BLaER1 (cell line): ENCODE measurements around the gene SMIM28.
"Not testable (repeated sequence)": the region's sequence is repeated elsewhere in the genome, so short reads cannot be mapped to it uniquely, and the experiment has no call there.

Experiments
- H3K27ac ChIP-seq: shearing (Covaris generic); formaldehyde crosslinking; 2 replicates; pipeline ENCODE4 v1.8.1; 2022
- H3K27me3 ChIP-seq: shearing (Covaris generic); formaldehyde crosslinking; 2 replicates; pipeline ENCODE4 v1.8.1; 2022
- H3K36me3 ChIP-seq: shearing (Covaris generic); formaldehyde crosslinking; 2 replicates; pipeline ENCODE4 v1.8.1; 2022
- H3K4me1 ChIP-seq: shearing (Covaris generic); formaldehyde crosslinking; 2 replicates; pipeline ENCODE4 v1.8.1; 2022
- H3K4me2 ChIP-seq: shearing (Covaris generic); formaldehyde crosslinking; 2 replicates; pipeline ENCODE4 v1.8.1; 2022
- H3K4me3 ChIP-seq: shearing (Covaris generic); formaldehyde crosslinking; 2 replicates; pipeline ENCODE4 v1.8.1; 2022
- H3K9ac ChIP-seq: shearing (Covaris generic); formaldehyde crosslinking; 2 replicates; pipeline ENCODE4 v1.8.1; 2022
- H3K9me3 ChIP-seq: shearing (Covaris generic); formaldehyde crosslinking; 2 replicates; pipeline ENCODE4 v1.8.1; 2022
- H4K20me1 ChIP-seq: shearing (Covaris generic); formaldehyde crosslinking; 2 replicates; pipeline ENCODE4 v1.8.1; 2022
- Cebpa-rat ChIP-seq: shearing (Covaris generic); IDR thresholded peaks from 2 replicates; pipeline ENCODE4 v1.8.1; 2022

Gene SMIM28

DNA sequence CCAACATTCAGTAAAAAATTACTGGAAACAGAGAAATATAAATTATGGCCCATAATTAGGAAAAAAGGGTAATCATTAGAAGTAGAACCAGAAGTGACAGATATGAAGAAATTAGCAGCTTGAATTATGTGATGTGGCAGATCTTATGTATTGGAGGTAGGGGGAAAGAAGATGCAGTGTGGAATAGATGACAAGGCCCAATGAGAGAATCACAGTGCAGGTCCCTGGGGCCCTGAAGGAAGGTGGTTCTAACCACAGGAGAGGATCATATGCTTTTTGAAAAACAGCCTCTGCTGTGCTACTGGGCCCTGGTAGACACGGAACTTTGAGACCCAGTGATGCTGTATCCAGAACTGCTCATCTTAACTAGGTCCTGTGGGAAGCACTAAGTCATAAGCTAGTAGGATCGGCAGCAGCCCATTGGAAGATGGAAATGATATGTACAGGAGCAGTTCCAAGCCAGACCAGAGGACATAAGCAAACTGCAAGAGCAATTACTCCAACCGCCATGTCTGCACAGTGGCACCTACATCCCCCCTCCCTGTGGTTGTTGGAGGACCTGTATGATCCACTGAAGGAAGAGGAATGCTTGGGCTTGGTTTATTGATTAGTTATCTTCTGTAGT lies 40.5 kb downstream of the SMIM28 start:
- no peak for TF ChIP-seq Cebpa-rat
- Histone ChIP-seq H3K4me2 (no peak overlapping the region), H3K36me3 (peaks cover 84% of the 10 kb centered on the region), H3K4me1 (no peaks in the 10 kb centered on the region), H3K9ac (no peak overlapping the region), H3K9me3 (peaks cover 7% of the 10 kb centered on the region; the same call in 1 of the 2 replicates), H3K27ac (no peak overlapping the region), H3K4me3 (no peak overlapping the region), H3K27me3 (no peaks in the 10 kb centered on the region), H4K20me1 (no peaks in the 10 kb centered on the region)

DNA sequence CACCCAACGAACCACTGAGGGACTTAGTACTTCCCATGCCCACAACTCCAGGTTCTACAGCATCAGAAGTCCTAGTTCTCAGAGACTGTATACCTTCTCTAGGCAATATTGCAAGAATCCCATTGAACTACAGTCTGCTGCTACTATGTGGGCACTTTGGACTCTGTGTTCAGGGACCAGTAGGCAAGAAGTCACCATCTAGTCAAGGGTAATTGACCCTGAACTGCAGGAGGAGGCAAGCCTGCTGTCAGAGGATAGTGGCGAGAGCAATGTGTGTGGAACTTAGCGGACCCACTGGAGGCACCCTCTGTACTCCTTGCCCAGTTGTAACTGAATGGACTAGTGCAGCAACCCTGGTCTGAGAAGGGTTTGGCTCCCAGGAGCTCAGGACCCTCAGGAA lies 42.1 kb downstream of the SMIM28 start:
- no peaks in the 10 kb centered on the region for H3K4me1 ChIP-seq
- no peak overlapping the region for H3K27ac ChIP-seq
- H4K20me1 ChIP-seq, result no peaks in the 10 kb centered on the region
- H3K36me3 ChIP-seq, result peaks cover 84% of the 10 kb centered on the region
- H3K9ac ChIP-seq, result no peak overlapping the region
- peaks cover 7% of the 10 kb centered on the region; the same call in 1 of the 2 replicates for H3K9me3 ChIP-seq
- H3K27me3 ChIP-seq, result no peaks in the 10 kb centered on the region
- no peak for TF ChIP-seq Cebpa-rat
- no peak overlapping the region for H3K4me3 ChIP-seq
- H3K4me2 ChIP-seq, result no peak overlapping the region

DNA sequence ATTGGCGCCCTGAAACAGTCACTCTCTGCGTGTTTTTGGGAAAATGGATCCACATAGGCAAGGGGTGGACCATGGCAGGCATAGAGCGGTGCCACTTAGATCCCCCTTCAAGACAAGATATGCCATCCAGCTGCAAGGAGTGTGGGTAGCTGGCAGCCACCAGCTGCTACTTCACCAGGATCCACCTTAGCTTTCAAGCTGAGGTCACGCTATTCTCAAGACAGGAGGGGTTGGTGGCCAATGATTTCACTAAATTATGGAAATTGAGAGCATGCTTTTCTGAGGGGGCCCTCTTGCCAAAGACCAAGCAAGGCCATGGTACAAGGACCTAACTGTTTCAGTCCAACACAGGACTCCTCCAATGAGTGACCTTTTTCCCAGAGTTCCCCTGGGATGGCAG lies 42.7 kb downstream of the SMIM28 start:
- Histone ChIP-seq H4K20me1 (no peaks in the 10 kb centered on the region), H3K9ac (no peak overlapping the region), H3K27ac (no peak overlapping the region), H3K4me2 (no peak overlapping the region), H3K4me1 (no peaks in the 10 kb centered on the region), H3K36me3 (peaks cover 84% of the 10 kb centered on the region), H3K27me3 (no peaks in the 10 kb centered on the region), H3K9me3 (peaks cover 7% of the 10 kb centered on the region; the same call in 1 of the 2 replicates), H3K4me3 (no peak overlapping the region)
- TF ChIP-seq Cebpa-rat, result no peak

DNA sequence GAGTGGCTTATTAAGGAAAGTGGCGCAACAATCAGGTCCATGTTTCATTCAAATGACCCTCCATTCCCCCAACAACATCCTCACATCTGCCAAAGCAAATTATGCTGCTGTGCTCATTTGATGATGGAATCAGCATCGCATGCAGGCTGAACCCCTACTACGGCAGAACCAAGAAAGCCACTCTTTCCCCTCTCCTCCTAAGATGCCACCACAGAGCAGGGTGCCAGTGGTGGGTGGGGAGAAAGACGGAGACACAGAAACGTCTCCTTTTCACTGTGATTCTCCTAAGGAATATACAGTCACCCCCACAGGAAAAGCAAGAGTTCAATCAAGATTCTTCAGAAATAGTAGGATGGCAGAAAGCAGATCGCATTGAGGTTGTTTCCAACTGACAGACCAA lies 43.4 kb downstream of the SMIM28 start:
- H3K27ac ChIP-seq, result no peak overlapping the region
- no peaks in the 10 kb centered on the region for H4K20me1 ChIP-seq
- no peaks in the 10 kb centered on the region for H3K27me3 ChIP-seq
- peaks cover 7% of the 10 kb centered on the region; the same call in 1 of the 2 replicates for H3K9me3 ChIP-seq
- TF ChIP-seq Cebpa-rat, result no peak
- H3K4me1 ChIP-seq, result no peaks in the 10 kb centered on the region
- no peak overlapping the region for H3K9ac ChIP-seq
- H3K36me3 ChIP-seq, result peaks cover 80% of the 10 kb centered on the region
- H3K4me3 ChIP-seq, result no peak overlapping the region
- no peak overlapping the region for H3K4me2 ChIP-seq

DNA sequence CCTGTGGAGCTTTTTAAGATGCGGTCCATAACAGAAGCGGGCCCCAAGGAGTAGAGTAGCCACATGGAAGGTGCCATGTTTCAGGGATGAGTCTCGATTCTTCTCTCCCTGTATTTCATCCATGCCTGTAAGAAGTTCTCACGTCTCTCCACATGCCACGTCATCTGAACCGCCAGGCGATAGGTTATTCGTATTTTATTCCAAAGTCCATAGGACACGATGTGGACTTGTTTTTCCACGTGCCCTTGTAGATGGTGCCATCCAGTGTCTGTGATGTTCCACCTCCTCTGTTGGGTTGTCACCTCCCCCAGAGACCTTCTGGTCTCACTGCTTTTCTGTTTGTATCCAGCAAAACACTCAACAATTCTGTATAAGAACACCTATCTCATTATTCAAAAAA lies 43.9 kb downstream of the SMIM28 start:
- Histone ChIP-seq H4K20me1 (no peaks in the 10 kb centered on the region), H3K4me1 (no peaks in the 10 kb centered on the region), H3K36me3 (peaks cover 80% of the 10 kb centered on the region), H3K9ac (no peak overlapping the region), H3K27ac (no peak overlapping the region), H3K4me3 (no peak overlapping the region), H3K4me2 (no peak overlapping the region), H3K27me3 (no peaks in the 10 kb centered on the region), H3K9me3 (peaks cover 7% of the 10 kb centered on the region; the same call in 1 of the 2 replicates)
- TF ChIP-seq Cebpa-rat, result no peak

DNA sequence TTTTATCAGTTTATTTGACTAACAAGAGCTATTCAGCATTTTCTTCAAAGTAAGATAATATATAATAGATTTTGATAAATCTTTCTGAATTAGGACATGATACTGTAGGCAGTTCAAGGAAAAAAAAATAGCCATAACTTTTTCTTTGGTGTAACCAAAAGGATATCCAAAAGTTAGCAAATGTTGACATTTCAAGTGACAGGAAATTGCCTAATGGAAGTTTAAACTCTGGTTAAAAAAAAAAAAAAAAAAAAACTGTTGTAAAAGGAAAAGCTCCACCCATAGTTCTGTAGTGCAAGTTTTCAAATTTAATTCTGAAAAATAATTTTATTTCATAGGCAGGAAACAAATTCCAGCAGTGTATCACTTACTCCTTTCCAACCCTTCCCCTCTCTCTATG lies 45.2 kb downstream of the SMIM28 start:
- no peak overlapping the region for H3K4me2 ChIP-seq
- peaks cover 77% of the 10 kb centered on the region for H3K36me3 ChIP-seq

DNA sequence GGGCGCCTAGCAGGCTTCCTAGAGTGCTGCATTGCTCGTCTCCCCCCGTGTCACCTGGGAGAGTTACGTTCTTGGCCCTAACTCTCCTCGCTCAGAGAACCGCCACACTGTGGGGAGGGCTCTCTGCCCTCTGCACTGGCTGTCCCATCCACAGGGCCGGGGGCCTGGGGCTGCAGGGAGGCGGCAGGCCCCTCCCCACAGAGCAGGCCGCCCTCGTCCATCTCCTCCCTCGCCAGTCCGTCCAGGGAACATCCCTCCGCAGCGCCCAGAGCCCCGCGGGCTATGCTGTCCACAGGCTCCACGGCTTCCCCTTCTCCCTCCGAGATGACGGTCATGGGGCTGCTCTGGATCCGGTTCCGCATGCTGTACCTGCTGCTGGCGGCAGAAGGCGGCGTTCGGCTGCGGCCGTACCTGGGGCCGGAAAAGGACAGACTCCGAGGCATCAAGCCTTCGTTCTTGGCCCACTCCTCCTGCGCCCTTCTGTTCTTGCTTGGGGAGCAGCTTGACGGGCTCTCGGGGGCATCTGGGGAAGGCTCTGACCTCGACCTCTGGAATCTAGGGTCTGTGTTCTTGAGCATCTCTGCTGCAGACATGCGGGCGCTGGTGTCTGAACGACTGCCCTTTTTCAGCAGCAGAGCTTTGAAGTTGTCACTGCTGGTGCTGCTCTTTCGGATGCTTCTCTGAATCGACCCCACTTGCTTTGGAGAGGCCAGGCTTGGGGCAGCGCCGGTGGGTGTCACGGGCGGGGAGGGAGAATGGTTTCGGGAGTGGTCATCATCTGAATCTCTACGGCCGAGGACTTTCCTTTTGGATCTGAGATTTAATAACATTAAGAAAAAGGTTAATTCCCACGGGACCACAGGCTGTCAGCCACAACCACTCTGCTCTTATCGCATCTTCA lies 46.5 kb downstream of the SMIM28 start:
- TF ChIP-seq Cebpa-rat, result no peak
- Histone ChIP-seq H3K36me3 (peaks cover 75% of the 10 kb centered on the region), H4K20me1 (no peaks in the 10 kb centered on the region), H3K9ac (no peak overlapping the region), H3K4me2 (no peak overlapping the region), H3K9me3 (no peaks in the 10 kb centered on the region), H3K4me1 (no peaks in the 10 kb centered on the region), H3K27me3 (no peaks in the 10 kb centered on the region), H3K4me3 (no peak overlapping the region), H3K27ac (no peak overlapping the region)

More for the DNA sequence above, 45.2 kb downstream of the SMIM28 start:
- Histone ChIP-seq H3K27me3 (no peaks in the 10 kb centered on the region), H3K27ac (no peak overlapping the region), H3K4me3 (no peak overlapping the region), H3K9ac (no peak overlapping the region), H3K9me3 (peaks cover 7% of the 10 kb centered on the region; the same call in 1 of the 2 replicates), H4K20me1 (no peaks in the 10 kb centered on the region), H3K4me1 (no peaks in the 10 kb centered on the region)
- no peak for TF ChIP-seq Cebpa-rat

DNA sequence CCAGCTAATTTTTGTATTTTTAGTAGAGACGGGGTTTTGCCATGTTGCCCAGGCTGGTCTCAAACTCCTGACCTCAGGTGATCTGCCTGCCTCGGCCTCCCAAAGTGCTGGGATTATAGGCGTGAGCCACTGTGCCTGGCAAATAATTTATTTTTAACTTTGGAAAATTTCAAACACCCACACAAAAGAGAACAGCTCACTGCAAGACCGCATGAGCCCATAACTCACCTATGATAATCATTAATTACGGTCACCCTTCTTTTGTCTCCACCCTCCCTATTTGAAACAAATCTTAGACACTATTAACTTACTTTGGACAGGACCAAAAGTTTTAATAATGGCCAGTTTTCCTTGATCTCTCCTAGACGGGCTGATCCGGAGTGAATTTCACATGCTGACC lies 47.6 kb downstream of the SMIM28 start:
- not testable (repeated sequence) for H3K9ac ChIP-seq, H3K27ac ChIP-seq, H4K20me1 ChIP-seq, H3K27me3 ChIP-seq, H3K9me3 ChIP-seq, H3K4me3 ChIP-seq, H3K4me2 ChIP-seq, H3K4me1 ChIP-seq
- peaks cover 75% of the 10 kb centered on the region for H3K36me3 ChIP-seq

DNA sequence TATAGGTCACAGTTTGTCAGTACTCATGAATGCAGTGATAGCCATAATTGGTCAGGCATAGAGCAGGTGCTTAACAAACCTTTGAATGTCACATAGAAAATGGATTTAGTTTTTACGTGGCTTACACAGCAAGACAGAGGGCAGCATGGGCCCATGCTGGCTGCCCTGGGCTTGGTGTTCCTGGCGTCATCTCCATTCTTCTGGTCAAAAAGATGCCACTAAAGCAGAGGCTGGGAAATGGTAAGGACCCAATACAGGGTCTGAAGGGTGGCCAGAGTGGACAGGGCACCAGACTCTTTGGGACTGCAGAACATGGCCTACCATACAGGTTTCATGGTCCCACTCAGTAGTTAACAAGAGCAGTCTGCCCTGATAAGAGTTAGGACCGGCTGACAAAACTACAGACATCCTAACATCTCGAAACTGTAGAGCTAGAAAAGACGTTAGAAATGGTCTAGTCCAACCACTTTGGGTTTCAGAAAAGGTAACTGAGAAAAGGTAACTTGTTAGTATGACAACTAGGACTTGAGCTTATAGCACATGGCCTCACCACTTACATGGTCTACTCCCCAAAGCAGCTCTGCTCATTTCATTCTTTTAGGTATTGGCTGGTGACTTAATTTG lies 48.9 kb downstream of the SMIM28 start:
- Histone ChIP-seq H3K27me3 (no peaks in the 10 kb centered on the region), H4K20me1 (no peaks in the 10 kb centered on the region), H3K4me3 (no peak overlapping the region), H3K9ac (no peak overlapping the region), H3K9me3 (no peaks in the 10 kb centered on the region), H3K27ac (no peak overlapping the region), H3K4me2 (no peak overlapping the region), H3K36me3 (peaks cover 74% of the 10 kb centered on the region), H3K4me1 (no peaks in the 10 kb centered on the region)
- TF ChIP-seq Cebpa-rat, result no peak

DNA sequence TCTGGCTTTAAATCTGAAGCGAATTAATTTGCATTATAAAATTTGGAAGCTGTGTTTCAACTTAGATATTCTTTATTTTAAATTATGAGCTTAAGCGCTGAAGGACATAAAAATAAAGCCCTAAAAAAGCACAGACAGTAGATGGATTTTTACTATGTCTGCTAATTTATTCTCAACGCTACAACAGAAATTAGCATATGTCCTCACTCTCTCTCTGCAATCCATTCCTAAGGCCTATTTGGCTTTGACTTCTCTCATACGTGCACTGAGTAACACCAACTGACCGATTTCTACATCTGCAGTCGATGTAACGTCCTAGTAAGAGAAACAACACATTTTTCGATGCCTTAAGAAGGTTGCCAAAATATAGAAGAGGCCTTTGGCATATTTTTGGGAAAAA lies 50.0 kb downstream of the SMIM28 start:
- Histone ChIP-seq H4K20me1 (no peaks in the 10 kb centered on the region), H3K9me3 (no peaks in the 10 kb centered on the region)

More for the DNA sequence above, 50.0 kb downstream of the SMIM28 start:
- H3K4me2 ChIP-seq, result no peak overlapping the region
- no peaks in the 10 kb centered on the region for H3K27me3 ChIP-seq
- no peak for TF ChIP-seq Cebpa-rat
- H3K27ac ChIP-seq, result no peak overlapping the region
- no peak overlapping the region for H3K4me3 ChIP-seq
- no peaks in the 10 kb centered on the region for H3K4me1 ChIP-seq
- H3K36me3 ChIP-seq, result peaks cover 83% of the 10 kb centered on the region
- H3K9ac ChIP-seq, result no peak overlapping the region
